Subcutaneous abdominal adipose tissue (tissue), 5 donors: Measurements from ENCODE around the gene PHETA1.
A peak's percentile ranks its signal among the peaks of the same experiment; 100 is the strongest.
"Not testable (repeated sequence)": the region's sequence is repeated elsewhere in the genome, so short reads cannot be mapped to it uniquely, and the experiment has no call there.

Source experiments
- H3K27ac ChIP-seq: one replicate; pipeline ENCODE4 v1.7.0; 2013; ENCODE audit warnings: low read depth, mild to moderate bottlenecking, inconsistent platforms, low read length, moderate library complexity
- H3K27me3 ChIP-seq, 5 donors: one replicate each; pipeline ENCODE4 v1.7.0; 2013; ENCODE audit warnings: low read length in 5 of 5, inconsistent platforms in 1 of 5; ENCODE audit not compliant: control insufficient read depth in 5 of 5, insufficient read depth in 4 of 5
- H3K36me3 ChIP-seq, 5 donors: one replicate each; pipeline ENCODE4 v1.7.0; 2013; ENCODE audit warnings: low read length in 5 of 5; ENCODE audit not compliant: control insufficient read depth in 5 of 5, insufficient read depth in 5 of 5
- H3K4me1 ChIP-seq, 5 donors: one replicate each; pipeline ENCODE4 v1.7.0; 2013; ENCODE audit warnings: low read length in 5 of 5, mild to moderate bottlenecking in 3 of 5, moderate library complexity in 1 of 5; ENCODE audit not compliant: control insufficient read depth in 5 of 5, insufficient read depth in 5 of 5
- H3K4me3 ChIP-seq, 5 donors: one replicate each; pipeline ENCODE4 v1.7.0; 2013; ENCODE audit warnings: low read length in 5 of 5, low read depth in 1 of 5
- H3K9ac ChIP-seq, 5 donors: one replicate each; pipeline ENCODE4 v1.7.0; 2013; ENCODE audit warnings: low read length in 5 of 5, mild to moderate bottlenecking in 4 of 5, moderate library complexity in 3 of 5
- H3K9me3 ChIP-seq, 5 donors: one replicate each; pipeline ENCODE4 v1.7.0; 2013; ENCODE audit warnings: low read length in 5 of 5; ENCODE audit not compliant: control insufficient read depth in 5 of 5
- donor health status: healthy.
- donor health status: healthy.
- donor health status: healthy.
- donor health status: healthy.
- donor health status: healthy.

PHETA1 gene

DNA sequence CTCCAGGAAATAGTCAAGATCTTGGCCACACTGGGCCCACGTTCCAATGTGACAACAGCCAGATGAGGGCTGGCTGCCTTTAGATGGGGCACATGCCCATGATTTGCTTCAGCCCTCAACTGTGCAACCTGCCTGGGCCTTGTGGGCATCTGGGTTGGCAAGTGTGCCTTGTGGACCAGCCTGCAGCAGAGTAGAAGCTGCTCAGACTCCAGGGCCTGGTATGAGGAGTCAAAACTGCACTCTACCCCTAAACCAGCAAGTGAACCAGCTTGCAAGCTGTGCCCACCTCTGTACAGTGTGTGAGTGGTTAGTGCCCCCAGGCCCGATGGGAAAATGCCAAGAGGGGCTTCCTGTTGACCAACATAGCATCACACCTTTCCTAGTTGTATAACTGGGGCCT is 17.9 kb downstream of the PHETA1 start:
- no peaks in the 10 kb centered on the region for H3K27me3 ChIP-seq
- H3K9ac ChIP-seq = no peak overlapping the region
- no peaks in the 10 kb centered on the region for H3K36me3 ChIP-seq
- H3K27ac ChIP-seq = no peak overlapping the region
- no peaks in the 10 kb centered on the region for H3K4me1 ChIP-seq
- no peak overlapping the region for H3K4me3 ChIP-seq
- H3K9me3 ChIP-seq = peaks cover 3 to 28% (median 23%) of the 10 kb centered on the region in 5 donors

- Histone ChIP-seq H3K27ac (no peak overlapping the region), H3K4me3 (no peak overlapping the region), H3K9me3 (peaks cover 3 to 28% (median 23%) of the 10 kb centered on the region in 5 donors), H3K36me3 (no peaks in the 10 kb centered on the region), H3K27me3 (no peaks in the 10 kb centered on the region), H3K4me1 (no peaks in the 10 kb centered on the region), H3K9ac (no peak overlapping the region)
Measured at GRCh38 chr12:111349748-111350520, 19.0 kb downstream of the PHETA1 start.

GRCh38 chr12:111349101-111349747 is 19.7 kb downstream of the PHETA1 start:
- Histone ChIP-seq H3K36me3 (no peaks in the 10 kb centered on the region), H3K4me3 (no peak overlapping the region), H3K27ac (no peak overlapping the region), H3K9me3 (peaks cover 3 to 24% (median 20%) of the 10 kb centered on the region in 5 donors), H3K4me1 (no peaks in the 10 kb centered on the region), H3K9ac (no peak overlapping the region), H3K27me3 (no peaks in the 10 kb centered on the region)

DNA sequence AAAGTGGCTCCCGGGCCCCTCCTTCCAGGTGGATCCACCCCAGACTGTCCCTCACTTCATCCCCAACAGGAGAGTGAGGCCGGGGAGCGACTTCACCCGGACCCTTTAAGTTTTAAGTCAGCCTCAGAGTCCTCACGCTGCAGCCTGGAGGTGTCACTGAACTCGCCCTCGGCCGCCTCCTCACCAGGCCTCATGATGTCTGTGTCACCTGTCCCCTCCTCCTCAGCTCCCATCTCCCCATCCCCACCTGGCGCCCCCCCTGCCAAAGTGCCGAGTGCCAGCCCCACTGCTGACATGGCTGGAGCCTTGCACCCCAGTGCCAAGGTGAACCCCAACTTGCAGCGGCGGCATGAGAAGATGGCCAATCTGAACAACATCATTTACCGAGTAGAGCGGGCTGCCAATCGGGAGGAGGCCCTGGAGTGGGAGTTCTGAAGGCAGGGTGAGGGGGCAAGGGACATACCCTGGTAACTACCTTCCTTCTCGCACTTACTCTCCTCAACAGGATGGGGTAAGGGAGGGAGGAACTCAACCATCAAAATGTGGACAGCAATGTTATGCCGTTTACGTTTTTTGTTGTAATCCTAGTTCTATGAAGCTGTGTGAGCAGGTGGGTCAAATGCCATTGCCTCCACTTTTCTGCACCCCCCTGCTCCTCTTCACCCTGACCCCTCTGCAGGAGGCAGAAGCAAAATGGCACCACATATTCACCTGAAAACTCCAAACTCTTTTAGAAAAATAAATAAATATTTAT is 20.8 kb downstream of the PHETA1 start:
- peak overlapping the region in 1 of 5 donors; percentile 47 for H3K4me3 ChIP-seq
- H3K4me1 ChIP-seq = no peaks in the 10 kb centered on the region
- H3K9me3 ChIP-seq = peaks cover 3 to 25% (median 21%) of the 10 kb centered on the region in 5 donors
- H3K36me3 ChIP-seq = no peaks in the 10 kb centered on the region
- H3K27me3 ChIP-seq = no peaks in the 10 kb centered on the region
- no peak overlapping the region for H3K9ac ChIP-seq
- no peak overlapping the region for H3K27ac ChIP-seq

DNA sequence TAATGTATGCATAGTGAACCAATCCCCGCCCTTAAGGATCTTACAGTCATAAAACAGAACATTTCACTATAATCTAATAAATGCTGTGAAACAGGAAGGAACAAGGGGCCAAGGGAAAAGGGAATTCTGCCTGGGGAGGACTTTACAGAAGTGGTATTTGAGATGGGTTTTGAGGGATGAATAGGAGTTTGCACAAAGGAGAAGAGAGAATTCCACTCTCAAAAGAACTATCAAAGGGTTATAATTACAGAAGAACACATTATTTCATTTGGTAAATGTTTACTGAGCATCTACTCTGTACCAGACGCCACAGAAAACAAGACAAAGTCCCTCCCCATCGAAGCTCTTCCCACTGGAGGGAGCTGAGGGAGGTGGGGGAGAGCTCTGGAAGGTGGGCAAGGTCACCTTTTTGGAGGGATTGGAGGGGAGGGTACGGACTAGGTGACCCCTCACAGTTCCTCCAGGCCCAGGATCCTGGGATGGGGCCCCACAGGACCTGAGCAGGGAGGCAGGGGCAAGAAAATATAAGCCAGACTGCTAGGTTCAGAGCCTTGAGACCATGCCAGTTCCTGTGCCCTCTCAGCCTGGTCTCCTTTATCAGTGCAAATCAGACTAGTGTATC is 24.5 kb downstream of the PHETA1 start:
- Histone ChIP-seq H3K9ac (no peak overlapping the region), H3K4me3 (no peak overlapping the region), H3K4me1 (no peaks in the 10 kb centered on the region), H3K27ac (no peak overlapping the region), H3K36me3 (no peaks in the 10 kb centered on the region), H3K9me3 (peaks cover 3 to 23% (median 22%) of the 10 kb centered on the region in 5 donors), H3K27me3 (no peaks in the 10 kb centered on the region)

DNA sequence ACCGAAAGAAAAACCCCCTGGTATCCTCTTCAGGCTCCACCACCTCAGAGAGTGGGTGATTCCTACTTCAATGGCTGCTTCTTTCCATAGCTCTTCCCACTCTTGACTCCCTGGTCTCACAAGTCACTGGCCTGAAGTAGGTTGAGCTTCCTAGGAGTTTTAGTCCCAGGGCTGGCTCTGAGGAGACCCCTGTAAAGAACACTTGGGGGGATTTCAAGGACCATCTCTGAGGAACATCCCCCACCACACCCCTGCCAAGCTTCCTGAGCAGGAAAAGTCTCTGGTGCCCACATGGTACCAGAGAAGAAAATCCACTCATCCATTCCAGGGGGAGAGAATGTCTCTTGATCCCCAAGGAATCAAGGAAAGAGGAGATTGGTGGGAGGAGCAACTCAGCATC is 25.7 kb downstream of the PHETA1 start:
- H3K9ac ChIP-seq = no peak overlapping the region
- no peak overlapping the region for H3K27ac ChIP-seq
- H3K4me1 ChIP-seq = no peaks in the 10 kb centered on the region
- H3K27me3 ChIP-seq = no peaks in the 10 kb centered on the region
- no peak overlapping the region for H3K4me3 ChIP-seq
- H3K9me3 ChIP-seq = peaks cover 0 to 13% (median 11%) of the 10 kb centered on the region in 5 donors
- no peaks in the 10 kb centered on the region for H3K36me3 ChIP-seq

GRCh38 chr12:111342376-111342775 is 26.5 kb downstream of the PHETA1 start:
- Histone ChIP-seq H3K9me3 (peaks cover 0 to 5% (median 4%) of the 10 kb centered on the region in 5 donors), H3K4me1 (no peaks in the 10 kb centered on the region), H3K27ac (no peak overlapping the region), H3K9ac (no peak overlapping the region), H3K4me3 (no peak overlapping the region), H3K36me3 (no peaks in the 10 kb centered on the region), H3K27me3 (no peaks in the 10 kb centered on the region)

DNA sequence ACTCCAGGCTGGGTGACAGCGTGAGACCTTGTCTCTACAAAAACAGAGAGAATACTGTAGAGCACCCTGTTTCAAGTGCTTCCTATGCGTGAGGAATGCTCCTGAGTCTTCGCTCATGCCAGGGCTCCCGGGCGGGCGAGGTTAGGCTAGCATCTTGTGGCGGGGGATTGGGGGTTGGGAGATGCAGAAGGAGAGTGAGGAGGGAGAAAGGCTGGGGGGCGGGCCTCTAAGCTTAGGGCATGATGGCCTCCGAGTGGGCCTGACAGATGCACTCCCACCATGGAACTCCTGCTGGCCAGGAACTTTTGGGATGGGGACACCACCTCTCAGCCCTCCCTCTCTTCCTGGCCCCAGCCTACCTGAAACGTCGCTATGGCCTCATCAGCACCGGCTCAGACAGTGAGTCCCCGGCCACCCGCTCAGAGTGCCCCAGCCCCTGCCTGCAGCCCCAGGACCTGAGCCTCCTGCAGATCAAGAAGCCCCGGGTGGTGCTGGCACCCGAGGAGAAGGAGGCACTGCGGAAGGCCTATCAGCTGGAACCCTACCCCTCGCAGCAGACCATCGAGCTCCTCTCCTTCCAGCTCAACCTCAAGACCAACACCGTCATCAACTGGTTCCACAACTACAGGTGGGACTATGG is 27.3 kb downstream of the PHETA1 start:
- no peaks in the 10 kb centered on the region for H3K4me1 ChIP-seq
- H3K36me3 ChIP-seq = no peaks in the 10 kb centered on the region
- H3K9me3 ChIP-seq = peaks cover 0 to 5% (median 2%) of the 10 kb centered on the region in 5 donors
- H3K27me3 ChIP-seq = no peaks in the 10 kb centered on the region
- no peak overlapping the region for H3K4me3 ChIP-seq
- no peak overlapping the region for H3K27ac ChIP-seq
- no peak overlapping the region for H3K9ac ChIP-seq

DNA sequence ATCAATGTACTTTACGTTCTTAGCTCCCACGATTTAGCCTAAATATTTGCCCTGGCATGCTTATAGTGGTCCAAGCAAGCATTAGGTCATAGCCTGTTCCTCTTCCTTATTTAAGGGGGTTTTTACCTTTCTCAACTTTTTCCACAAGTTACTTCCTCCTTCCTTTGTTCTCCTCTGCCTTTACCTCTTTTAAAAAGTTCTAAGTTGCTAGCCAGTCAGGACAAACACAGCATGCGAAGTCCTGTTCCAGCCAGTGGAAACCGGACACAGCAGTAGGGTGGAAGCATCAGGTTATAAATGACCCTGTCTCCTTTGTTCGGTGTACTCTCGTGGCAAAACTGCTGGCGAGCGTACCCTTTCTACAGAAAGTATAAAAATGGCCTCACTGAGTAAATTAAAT is 28.2 kb downstream of the PHETA1 start:
- not testable (repeated sequence) for H3K27me3 ChIP-seq, H3K36me3 ChIP-seq, H3K4me3 ChIP-seq, H3K4me1 ChIP-seq, H3K27ac ChIP-seq, H3K9me3 ChIP-seq, H3K9ac ChIP-seq
